H1 (cell line): Measurements from ENCODE around the gene SEC16A. TPM values are rescaled to one million over a fixed set of nuclear protein-coding genes. Genes with fewer than 3 reads are reported as not detected.

Experiments used
- ASH2L ChIP-seq: fragments of 200-600, 300-600 bp; sonication (generic); IDR thresholded peaks from one replicate; pipeline ENCODE4 v1.7.1; 2017; ENCODE audit warnings: low read length
- BACH1 ChIP-seq: IDR thresholded peaks from 2 replicates; pipeline ENCODE4 v1.6.1; 2012; ENCODE audit warnings: low read length, improper control_type of control experiment
- CREB1 ChIP-seq: IDR thresholded peaks from 2 replicates; pipeline ENCODE4 v1.6.1; 2012; ENCODE audit warnings: inconsistent platforms
- HDAC6 ChIP-seq: IDR thresholded peaks from one replicate; pipeline ENCODE4 v1.7.1; 2012; ENCODE audit warnings: low read depth, mild to moderate bottlenecking, inconsistent platforms, low read length, moderate library complexity
- KDM4A ChIP-seq: IDR thresholded peaks from one replicate; pipeline ENCODE4 v1.7.1; 2012; ENCODE audit warnings: low read depth, mild to moderate bottlenecking, moderate library complexity, low read length, inconsistent platforms; ENCODE audit not compliant: severe bottlenecking
- MAFK ChIP-seq: IDR thresholded peaks from 2 replicates; pipeline ENCODE4 v1.6.1; 2012; ENCODE audit warnings: low read depth, mild to moderate bottlenecking, improper control_type of control experiment, low read length
- RBBP5 ChIP-seq: IDR thresholded peaks from 2 replicates; pipeline ENCODE4 v1.7.1; 2012; ENCODE audit warnings: low read depth, mild to moderate bottlenecking, inconsistent platforms, low read length, moderate library complexity, borderline replicate concordance
- RXRA ChIP-seq: IDR thresholded peaks from 2 replicates; pipeline ENCODE4 v1.6.1; 2011; ENCODE audit warnings: low read depth, mild to moderate bottlenecking, low read length, moderate library complexity; ENCODE audit not compliant: insufficient read depth
- TBP ChIP-seq: IDR thresholded peaks from 2 replicates; pipeline ENCODE4 v1.6.1; 2011; ENCODE audit warnings: low read depth, low read length, improper control_type of control experiment
- polyA plus RNA-seq, 7 experiments: library from polyadenylated mRNA; depleted of rRNA in 3 of 7; stranded (reverse) in 5 of 7; unstranded in 2 of 7; fragments of >200 nt in 5 of 7; fragments of 200-250 nt in 2 of 7; gene quantifications; 1 replicate in 5 of 7; 2 replicates in 1 of 7; 4 replicates in 1 of 7; pipeline versions ENCODE4 v1.2.1 to v1.2.3, GENCODE V29; 2011 to 2013; ENCODE audit warnings: missing spikeins in 2 of 7, mixed read lengths in 2 of 7
- total RNA-seq: library from RNA; stranded (reverse); fragmentation: NEBNext Ultra II Directional; extraction: Animal tissue kit (Norgen Biotek cat#: 25700); gene quantifications from 2 replicates; pipeline ENCODE4 v1.2.1, GENCODE V29; 2021
- TF ChIP-seq, protein P1 (sequence below): fragments of 300-600 bp; sonication (generic); IDR thresholded peaks from 2 replicates; pipeline ENCODE4 v1.7.1; 2012; ENCODE audit warnings: low read length, moderate library complexity, mild to moderate bottlenecking, inconsistent platforms; ENCODE audit not compliant: insufficient replicate concordance
- TF ChIP-seq, protein P2 (sequence below): IDR thresholded peaks from 2 replicates; pipeline ENCODE4 v1.6.1; 2011; ENCODE audit warnings: low read depth, mild to moderate bottlenecking, low read length; ENCODE audit not compliant: insufficient read depth

SEC16A gene
- total and polyA plus RNA-seq, 2 of the 8 experiments (the other 6 are each of a cell fraction or from before 2014, with no cell fraction given) = 21.6 to 49.0 TPM

DNA sequence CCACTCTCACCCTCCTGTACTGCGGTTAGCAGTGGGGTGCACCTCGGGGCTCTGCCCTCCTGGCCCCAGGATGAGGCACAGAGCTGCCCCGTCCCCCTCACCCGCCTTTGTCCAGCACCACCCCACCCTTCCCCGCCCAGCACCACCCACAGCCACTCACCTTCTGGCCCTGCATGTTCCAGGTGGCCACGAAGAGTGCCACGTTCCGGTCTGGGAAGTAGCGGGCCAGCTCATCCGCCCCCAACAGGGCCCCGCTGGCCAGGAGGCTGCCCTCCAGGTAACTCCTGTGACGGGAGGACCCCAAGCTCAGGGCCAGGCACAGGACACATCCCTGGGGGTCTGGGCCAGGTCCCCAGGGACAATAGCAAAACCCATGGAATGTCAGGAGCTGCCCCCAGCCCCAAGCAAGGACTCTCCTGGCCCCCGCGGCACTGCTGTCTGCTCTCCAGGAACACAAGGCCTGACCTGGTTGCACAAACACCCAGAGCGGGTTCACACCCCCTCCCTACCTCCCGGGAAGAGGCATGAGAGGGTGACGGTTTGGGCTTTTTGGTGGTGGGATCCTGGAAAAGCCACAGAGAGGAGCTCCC, 48.2 kb downstream of the SEC16A start (continued):
- TF ChIP-seq, protein P1, sequence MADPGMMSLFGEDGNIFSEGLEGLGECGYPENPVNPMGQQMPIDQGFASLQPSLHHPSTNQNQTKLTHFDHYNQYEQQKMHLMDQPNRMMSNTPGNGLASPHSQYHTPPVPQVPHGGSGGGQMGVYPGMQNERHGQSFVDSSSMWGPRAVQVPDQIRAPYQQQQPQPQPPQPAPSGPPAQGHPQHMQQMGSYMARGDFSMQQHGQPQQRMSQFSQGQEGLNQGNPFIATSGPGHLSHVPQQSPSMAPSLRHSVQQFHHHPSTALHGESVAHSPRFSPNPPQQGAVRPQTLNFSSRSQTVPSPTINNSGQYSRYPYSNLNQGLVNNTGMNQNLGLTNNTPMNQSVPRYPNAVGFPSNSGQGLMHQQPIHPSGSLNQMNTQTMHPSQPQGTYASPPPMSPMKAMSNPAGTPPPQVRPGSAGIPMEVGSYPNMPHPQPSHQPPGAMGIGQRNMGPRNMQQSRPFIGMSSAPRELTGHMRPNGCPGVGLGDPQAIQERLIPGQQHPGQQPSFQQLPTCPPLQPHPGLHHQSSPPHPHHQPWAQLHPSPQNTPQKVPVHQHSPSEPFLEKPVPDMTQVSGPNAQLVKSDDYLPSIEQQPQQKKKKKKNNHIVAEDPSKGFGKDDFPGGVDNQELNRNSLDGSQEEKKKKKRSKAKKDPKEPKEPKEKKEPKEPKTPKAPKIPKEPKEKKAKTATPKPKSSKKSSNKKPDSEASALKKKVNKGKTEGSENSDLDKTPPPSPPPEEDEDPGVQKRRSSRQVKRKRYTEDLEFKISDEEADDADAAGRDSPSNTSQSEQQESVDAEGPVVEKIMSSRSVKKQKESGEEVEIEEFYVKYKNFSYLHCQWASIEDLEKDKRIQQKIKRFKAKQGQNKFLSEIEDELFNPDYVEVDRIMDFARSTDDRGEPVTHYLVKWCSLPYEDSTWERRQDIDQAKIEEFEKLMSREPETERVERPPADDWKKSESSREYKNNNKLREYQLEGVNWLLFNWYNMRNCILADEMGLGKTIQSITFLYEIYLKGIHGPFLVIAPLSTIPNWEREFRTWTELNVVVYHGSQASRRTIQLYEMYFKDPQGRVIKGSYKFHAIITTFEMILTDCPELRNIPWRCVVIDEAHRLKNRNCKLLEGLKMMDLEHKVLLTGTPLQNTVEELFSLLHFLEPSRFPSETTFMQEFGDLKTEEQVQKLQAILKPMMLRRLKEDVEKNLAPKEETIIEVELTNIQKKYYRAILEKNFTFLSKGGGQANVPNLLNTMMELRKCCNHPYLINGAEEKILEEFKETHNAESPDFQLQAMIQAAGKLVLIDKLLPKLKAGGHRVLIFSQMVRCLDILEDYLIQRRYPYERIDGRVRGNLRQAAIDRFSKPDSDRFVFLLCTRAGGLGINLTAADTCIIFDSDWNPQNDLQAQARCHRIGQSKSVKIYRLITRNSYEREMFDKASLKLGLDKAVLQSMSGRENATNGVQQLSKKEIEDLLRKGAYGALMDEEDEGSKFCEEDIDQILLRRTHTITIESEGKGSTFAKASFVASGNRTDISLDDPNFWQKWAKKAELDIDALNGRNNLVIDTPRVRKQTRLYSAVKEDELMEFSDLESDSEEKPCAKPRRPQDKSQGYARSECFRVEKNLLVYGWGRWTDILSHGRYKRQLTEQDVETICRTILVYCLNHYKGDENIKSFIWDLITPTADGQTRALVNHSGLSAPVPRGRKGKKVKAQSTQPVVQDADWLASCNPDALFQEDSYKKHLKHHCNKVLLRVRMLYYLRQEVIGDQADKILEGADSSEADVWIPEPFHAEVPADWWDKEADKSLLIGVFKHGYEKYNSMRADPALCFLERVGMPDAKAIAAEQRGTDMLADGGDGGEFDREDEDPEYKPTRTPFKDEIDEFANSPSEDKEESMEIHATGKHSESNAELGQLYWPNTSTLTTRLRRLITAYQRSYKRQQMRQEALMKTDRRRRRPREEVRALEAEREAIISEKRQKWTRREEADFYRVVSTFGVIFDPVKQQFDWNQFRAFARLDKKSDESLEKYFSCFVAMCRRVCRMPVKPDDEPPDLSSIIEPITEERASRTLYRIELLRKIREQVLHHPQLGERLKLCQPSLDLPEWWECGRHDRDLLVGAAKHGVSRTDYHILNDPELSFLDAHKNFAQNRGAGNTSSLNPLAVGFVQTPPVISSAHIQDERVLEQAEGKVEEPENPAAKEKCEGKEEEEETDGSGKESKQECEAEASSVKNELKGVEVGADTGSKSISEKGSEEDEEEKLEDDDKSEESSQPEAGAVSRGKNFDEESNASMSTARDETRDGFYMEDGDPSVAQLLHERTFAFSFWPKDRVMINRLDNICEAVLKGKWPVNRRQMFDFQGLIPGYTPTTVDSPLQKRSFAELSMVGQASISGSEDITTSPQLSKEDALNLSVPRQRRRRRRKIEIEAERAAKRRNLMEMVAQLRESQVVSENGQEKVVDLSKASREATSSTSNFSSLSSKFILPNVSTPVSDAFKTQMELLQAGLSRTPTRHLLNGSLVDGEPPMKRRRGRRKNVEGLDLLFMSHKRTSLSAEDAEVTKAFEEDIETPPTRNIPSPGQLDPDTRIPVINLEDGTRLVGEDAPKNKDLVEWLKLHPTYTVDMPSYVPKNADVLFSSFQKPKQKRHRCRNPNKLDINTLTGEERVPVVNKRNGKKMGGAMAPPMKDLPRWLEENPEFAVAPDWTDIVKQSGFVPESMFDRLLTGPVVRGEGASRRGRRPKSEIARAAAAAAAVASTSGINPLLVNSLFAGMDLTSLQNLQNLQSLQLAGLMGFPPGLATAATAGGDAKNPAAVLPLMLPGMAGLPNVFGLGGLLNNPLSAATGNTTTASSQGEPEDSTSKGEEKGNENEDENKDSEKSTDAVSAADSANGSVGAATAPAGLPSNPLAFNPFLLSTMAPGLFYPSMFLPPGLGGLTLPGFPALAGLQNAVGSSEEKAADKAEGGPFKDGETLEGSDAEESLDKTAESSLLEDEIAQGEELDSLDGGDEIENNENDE = no peak
- no peak for TF ChIP-seq MAFK
- no peak for TF ChIP-seq TBP
- TF ChIP-seq ASH2L = no peak
- TF ChIP-seq RXRA = no peak
- TF ChIP-seq KDM4A = no peak
- TF ChIP-seq HDAC6 = no peak
- TF ChIP-seq CREB1 = no peak
- TF ChIP-seq, protein P2, sequence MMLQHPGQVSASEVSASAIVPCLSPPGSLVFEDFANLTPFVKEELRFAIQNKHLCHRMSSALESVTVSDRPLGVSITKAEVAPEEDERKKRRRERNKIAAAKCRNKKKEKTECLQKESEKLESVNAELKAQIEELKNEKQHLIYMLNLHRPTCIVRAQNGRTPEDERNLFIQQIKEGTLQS = no peak
- TF ChIP-seq BACH1 = no peak
- no peak for TF ChIP-seq RBBP5
